Measurements from ENCODE around the gene KITLG. TPM values are rescaled to one million over a fixed set of nuclear protein-coding genes. Genes with fewer than 3 reads are reported as not detected.

KITLG gene
- total and polyA plus RNA-seq, 9 donors: 10.8 to 22.0 (median 13.7) TPM

DNA sequence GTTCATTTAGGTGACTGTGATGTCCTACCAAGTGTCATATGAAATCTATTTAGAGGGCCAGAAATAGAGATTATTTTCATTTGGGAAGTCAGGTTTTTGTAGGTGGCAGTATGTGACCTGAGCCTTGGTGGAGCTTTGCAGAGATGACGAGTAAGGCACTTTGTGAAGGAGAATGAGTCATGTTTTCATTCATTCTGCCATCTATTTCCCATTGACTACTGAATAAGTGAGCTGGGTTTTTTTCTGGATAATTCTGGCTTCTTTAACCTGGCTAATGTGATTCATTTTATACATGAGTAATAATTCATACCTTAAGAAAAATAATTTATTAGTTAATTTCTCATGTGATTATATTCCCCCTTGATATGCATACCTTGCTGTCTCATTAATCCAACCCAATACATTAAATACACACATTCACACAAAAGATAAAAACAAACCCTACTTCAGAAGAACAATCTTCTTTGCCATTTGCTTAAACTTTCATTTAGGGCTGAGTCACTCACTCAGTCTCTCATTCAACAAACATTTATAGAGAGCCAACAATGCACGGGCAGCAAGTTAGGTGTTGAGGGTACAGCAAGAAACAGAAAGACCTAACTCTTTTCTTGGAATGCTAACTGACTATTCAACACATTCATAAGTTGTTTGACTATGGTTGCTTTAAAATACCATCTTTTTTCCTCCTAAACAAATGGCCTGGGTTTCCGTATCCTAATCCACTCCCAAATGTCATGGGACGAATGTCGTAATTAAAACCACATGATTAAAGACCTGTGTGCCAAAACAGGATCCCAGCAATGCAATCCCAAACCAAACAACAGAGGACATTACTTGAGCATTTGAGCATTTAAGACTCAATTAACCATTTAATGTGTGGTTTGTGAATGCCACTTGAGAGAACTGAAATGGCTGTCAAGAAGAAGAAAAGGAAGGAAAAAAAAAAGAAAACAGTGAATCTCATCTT is 78.0 kb downstream of the KITLG start:
- H3K27ac ChIP-seq (ENCODE audit: low read length): no peak overlapping the region
- H3K9me3 ChIP-seq (replicated peaks; ENCODE audit: control insufficient read depth, low read depth, low read length): no peaks in the 10 kb centered on the region
- no peaks in the 10 kb centered on the region for H3K4me1 ChIP-seq (ENCODE audit: control insufficient read depth, insufficient read depth, low read length)
- H3K4me3 ChIP-seq (ENCODE audit: low read length): no peak overlapping the region
- H3K27me3 ChIP-seq (ENCODE audit: control insufficient read depth, insufficient read depth, low read length): no peaks in the 10 kb centered on the region
- no peaks in the 10 kb centered on the region for H3K36me3 ChIP-seq (ENCODE audit: control insufficient read depth, insufficient read depth, low read length)
- no CpG with 5 or more reads among the region's 5 CpGs for WGBS (ENCODE audit: insufficient coverage)
- DNase-seq: peak; percentile 66

DNA sequence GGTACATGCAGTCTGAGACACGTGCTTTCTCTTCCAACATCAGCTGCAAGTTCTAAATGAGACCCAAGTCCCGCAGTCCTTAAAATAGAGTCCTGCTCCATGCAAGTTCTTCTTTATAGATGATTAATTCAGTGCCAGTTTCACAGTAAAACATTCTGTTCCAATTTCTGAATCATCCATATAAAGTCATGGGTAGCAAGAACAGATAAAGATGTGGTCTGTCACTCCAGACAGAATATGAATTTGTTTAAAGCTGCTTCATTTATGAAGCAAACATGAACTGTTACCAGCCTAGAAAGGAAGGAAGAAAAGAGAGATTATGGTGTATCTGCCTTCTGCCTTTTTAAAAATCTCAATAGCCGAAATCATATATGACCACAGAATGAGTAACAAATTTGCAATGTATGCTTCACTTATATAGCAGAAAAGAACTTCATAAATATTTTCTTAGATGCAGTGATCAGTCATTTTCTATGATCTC is 83.3 kb downstream of the KITLG start:
- Histone ChIP-seq H3K4me1 (ENCODE audit: control insufficient read depth, insufficient read depth, low read length) (no peaks in the 10 kb centered on the region), H3K9me3 (replicated peaks; ENCODE audit: control insufficient read depth, low read depth, low read length) (no peaks in the 10 kb centered on the region), H3K27ac (ENCODE audit: low read length) (no peak overlapping the region), H3K27me3 (ENCODE audit: control insufficient read depth, insufficient read depth, low read length) (no peaks in the 10 kb centered on the region), H3K4me3 (ENCODE audit: low read length) (no peak overlapping the region), H3K36me3 (ENCODE audit: control insufficient read depth, insufficient read depth, low read length) (no peaks in the 10 kb centered on the region)
- DNase-seq: no peak
- no CpG with 5 or more reads among the region's 3 CpGs for WGBS (ENCODE audit: insufficient coverage)

DNA sequence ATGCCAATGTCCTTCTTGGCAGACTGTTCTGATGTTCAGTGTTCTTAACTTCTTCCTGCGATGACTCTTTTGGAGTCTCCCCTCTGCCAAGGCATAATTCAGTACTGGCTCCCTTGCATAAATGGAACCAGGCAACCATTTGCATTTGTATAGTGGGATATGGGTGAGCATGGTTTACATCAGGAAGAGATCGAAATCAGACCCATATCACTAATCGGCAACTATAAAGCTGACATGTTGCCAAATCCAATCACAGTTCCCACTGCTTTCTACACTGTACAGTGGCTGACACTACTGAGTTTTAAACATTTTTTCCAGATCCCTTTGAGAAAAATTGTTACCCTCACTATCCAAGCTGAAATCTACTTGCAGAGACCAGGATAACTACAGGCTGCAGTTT is 83.8 kb downstream of the KITLG start:
- Histone ChIP-seq H3K9me3 (replicated peaks; ENCODE audit: control insufficient read depth, low read depth, low read length) (no peaks in the 10 kb centered on the region), H3K27me3 (ENCODE audit: control insufficient read depth, insufficient read depth, low read length) (no peaks in the 10 kb centered on the region), H3K4me1 (ENCODE audit: control insufficient read depth, insufficient read depth, low read length) (no peaks in the 10 kb centered on the region), H3K4me3 (ENCODE audit: low read length) (no peak overlapping the region), H3K36me3 (ENCODE audit: control insufficient read depth, insufficient read depth, low read length) (no peaks in the 10 kb centered on the region), H3K27ac (ENCODE audit: low read length) (no peak overlapping the region)
- no peak for DNase-seq
- no CpG with 5 or more reads among the region's 3 CpGs for whole genome bisulfite sequencing (ENCODE audit: insufficient coverage)

DNA sequence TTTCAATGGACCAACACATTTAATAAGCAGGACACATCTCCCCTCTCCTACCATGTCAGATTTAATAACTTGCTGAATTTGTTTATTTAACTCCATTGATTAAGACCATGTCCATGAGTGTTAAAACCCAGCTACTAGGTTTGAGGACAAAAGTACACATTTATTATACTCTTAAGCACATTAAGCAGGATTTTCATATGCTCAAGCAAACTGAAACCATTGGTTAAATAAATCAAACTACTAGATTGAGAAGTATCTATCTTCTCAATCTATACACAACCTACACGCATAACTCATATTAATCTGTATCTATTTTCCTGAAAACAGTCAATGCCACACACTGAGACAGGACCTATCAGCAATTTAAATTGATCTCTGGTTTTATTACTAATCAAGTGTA is 85.2 kb downstream of the KITLG start:
- no peaks in the 10 kb centered on the region for H3K9me3 ChIP-seq (replicated peaks; ENCODE audit: control insufficient read depth, low read depth, low read length)
- no peaks in the 10 kb centered on the region for H3K27me3 ChIP-seq (ENCODE audit: control insufficient read depth, insufficient read depth, low read length)
- no peaks in the 10 kb centered on the region for H3K4me1 ChIP-seq (ENCODE audit: control insufficient read depth, insufficient read depth, low read length)
- WGBS (ENCODE audit: insufficient coverage): no CpG with 5 or more reads among the region's 1 CpG
- no peak for DNase-seq
- H3K36me3 ChIP-seq (ENCODE audit: control insufficient read depth, insufficient read depth, low read length): no peaks in the 10 kb centered on the region
- no peak overlapping the region for H3K4me3 ChIP-seq (ENCODE audit: low read length)
- no peak overlapping the region for H3K27ac ChIP-seq (ENCODE audit: low read length)

DNA sequence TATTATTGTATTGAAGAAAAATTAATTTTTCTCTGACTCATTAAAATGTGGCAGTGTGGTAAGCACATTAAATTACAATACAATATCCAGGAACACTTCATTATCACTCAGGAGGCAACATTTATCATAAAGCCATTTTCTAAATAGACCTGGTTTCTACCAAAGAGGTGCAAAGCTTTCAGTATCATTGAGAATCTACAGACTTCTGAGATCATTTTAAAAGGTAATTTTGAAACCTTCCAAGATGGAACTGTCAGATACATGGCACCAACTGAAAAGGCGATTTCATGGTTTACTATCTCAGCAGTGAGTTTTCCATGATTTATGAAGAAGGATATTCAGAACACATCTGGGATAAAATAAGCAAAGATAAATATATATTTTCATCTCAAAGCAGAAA is 85.8 kb downstream of the KITLG start:
- Histone ChIP-seq H3K4me3 (ENCODE audit: low read length) (no peak overlapping the region), H3K27me3 (ENCODE audit: control insufficient read depth, insufficient read depth, low read length) (no peaks in the 10 kb centered on the region), H3K27ac (ENCODE audit: low read length) (no peak overlapping the region), H3K4me1 (ENCODE audit: control insufficient read depth, insufficient read depth, low read length) (no peaks in the 10 kb centered on the region), H3K9me3 (replicated peaks; ENCODE audit: control insufficient read depth, low read depth, low read length) (no peaks in the 10 kb centered on the region), H3K36me3 (ENCODE audit: control insufficient read depth, insufficient read depth, low read length) (no peaks in the 10 kb centered on the region)
- no peak for DNase-seq
- no CpG with 5 or more reads among the region's 1 CpG for WGBS (ENCODE audit: insufficient coverage)

DNA sequence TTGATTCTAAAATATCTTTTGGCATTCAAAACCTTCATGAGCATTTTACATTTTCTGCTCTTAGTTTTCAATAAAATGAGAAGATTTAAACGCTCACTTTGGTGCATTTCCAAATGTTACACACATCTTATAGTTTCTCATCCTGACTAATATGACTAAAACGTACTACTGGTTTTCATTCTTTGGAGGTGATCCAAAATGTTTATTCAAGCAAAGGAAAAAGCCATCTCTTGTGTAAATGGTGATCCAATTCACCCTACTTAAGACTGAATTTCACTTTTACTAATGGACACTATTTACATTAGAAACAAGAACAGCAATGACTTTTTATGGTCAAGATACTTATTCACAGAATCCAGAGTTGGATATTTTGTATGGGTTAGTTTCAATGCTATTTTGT is 86.6 kb downstream of the KITLG start:
- no peaks in the 10 kb centered on the region for H3K36me3 ChIP-seq (ENCODE audit: control insufficient read depth, insufficient read depth, low read length)
- H3K27me3 ChIP-seq (ENCODE audit: control insufficient read depth, insufficient read depth, low read length): no peaks in the 10 kb centered on the region
- WGBS (ENCODE audit: insufficient coverage): no CpG with 5 or more reads among the region's 2 CpGs
- peak; percentile 54 for DNase-seq
- no peaks in the 10 kb centered on the region for H3K4me1 ChIP-seq (ENCODE audit: control insufficient read depth, insufficient read depth, low read length)
- no peak overlapping the region for H3K27ac ChIP-seq (ENCODE audit: low read length)
- no peaks in the 10 kb centered on the region for H3K9me3 ChIP-seq (replicated peaks; ENCODE audit: control insufficient read depth, low read depth, low read length)
- no peak overlapping the region for H3K4me3 ChIP-seq (ENCODE audit: low read length)

DNA sequence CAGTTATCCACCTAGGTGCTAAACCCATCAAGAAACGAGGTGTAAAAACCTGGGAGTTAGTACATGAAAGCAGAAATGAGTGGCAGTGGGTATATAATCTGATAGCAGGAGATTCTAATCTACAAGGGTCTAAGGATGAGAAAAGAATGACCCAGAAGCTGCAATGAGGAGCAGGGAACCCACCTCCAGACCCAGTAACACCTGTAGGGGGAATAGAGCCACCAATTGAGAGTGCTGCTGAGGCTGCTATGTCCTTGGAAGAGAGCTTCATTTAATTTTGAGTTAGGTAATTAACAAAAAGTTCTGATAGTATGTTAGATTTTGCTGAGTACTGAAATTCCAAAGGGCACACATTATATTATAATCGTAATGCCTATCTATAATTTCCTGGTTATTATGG is 89.8 kb downstream of the KITLG start:
- no CpG with 5 or more reads among the region's 2 CpGs for WGBS (ENCODE audit: insufficient coverage)
- Histone ChIP-seq H3K27ac (ENCODE audit: low read length) (no peak overlapping the region), H3K36me3 (ENCODE audit: control insufficient read depth, insufficient read depth, low read length) (no peaks in the 10 kb centered on the region), H3K4me3 (ENCODE audit: low read length) (no peak overlapping the region), H3K27me3 (ENCODE audit: control insufficient read depth, insufficient read depth, low read length) (no peaks in the 10 kb centered on the region), H3K4me1 (ENCODE audit: control insufficient read depth, insufficient read depth, low read length) (no peaks in the 10 kb centered on the region), H3K9me3 (replicated peaks; ENCODE audit: control insufficient read depth, low read depth, low read length) (no peaks in the 10 kb centered on the region)
- no peak for DNase-seq

DNA sequence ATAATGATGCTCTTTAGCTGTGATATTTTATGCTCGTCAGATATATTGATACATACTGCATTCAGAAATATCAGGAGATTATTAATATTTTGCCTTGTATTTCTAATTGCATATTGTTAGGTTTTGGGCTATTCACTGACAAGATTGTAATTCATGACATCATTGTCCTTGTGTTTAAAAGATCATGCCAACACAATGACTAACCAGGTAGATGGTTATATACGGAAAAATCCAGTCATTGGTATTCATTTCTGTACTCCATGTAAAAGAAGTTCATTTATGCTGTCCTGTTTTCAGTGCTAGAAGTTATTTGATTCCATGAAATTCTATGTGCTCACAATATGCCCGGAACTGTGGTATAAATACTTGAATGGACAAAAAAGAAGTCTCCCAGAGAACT is 107.5 kb downstream of the KITLG start:
- no CpG with 5 or more reads among the region's 3 CpGs for WGBS (ENCODE audit: insufficient coverage)

DNA sequence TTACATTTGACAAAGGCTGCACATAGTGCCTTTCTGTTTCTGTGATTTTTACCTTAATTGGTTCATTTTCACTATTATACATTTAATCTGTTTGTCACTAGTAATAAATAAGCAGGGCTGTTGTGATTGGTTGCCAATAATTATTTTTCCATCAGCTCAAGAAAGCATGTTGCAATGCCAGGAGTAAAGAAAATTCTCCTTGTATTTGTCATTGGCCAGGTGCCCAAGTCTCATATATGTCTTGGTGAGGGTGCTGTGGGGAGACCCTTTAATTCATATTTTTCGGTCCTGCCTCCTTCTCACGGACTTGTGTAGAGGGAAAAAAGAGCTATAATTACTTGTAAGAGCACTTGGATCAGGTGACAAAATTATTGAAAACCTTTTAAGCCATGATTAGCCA is 108.0 kb downstream of the KITLG start:
- WGBS (ENCODE audit: insufficient coverage): no CpG with 5 or more reads among the region's 2 CpGs
- Histone ChIP-seq H3K36me3 (ENCODE audit: control insufficient read depth, insufficient read depth, low read length) (no peaks in the 10 kb centered on the region), H3K4me3 (ENCODE audit: low read length) (no peak overlapping the region), H3K27me3 (ENCODE audit: control insufficient read depth, insufficient read depth, low read length) (no peaks in the 10 kb centered on the region), H3K4me1 (ENCODE audit: control insufficient read depth, insufficient read depth, low read length) (peaks cover 2% of the 10 kb centered on the region), H3K9me3 (replicated peaks; ENCODE audit: control insufficient read depth, low read depth, low read length) (no peaks in the 10 kb centered on the region), H3K27ac (ENCODE audit: low read length) (peak overlapping the region; percentile 15)
- peak; percentile 15 for DNase-seq

More for the DNA sequence above, 107.5 kb downstream of the KITLG start:
- Histone ChIP-seq H3K9me3 (replicated peaks; ENCODE audit: control insufficient read depth, low read depth, low read length) (no peaks in the 10 kb centered on the region), H3K4me1 (ENCODE audit: control insufficient read depth, insufficient read depth, low read length) (peaks cover 2% of the 10 kb centered on the region), H3K27me3 (ENCODE audit: control insufficient read depth, insufficient read depth, low read length) (no peaks in the 10 kb centered on the region), H3K4me3 (ENCODE audit: low read length) (no peak overlapping the region), H3K27ac (ENCODE audit: low read length) (no peak overlapping the region), H3K36me3 (ENCODE audit: control insufficient read depth, insufficient read depth, low read length) (no peaks in the 10 kb centered on the region)
- peak; percentile 25 for DNase-seq

DNA sequence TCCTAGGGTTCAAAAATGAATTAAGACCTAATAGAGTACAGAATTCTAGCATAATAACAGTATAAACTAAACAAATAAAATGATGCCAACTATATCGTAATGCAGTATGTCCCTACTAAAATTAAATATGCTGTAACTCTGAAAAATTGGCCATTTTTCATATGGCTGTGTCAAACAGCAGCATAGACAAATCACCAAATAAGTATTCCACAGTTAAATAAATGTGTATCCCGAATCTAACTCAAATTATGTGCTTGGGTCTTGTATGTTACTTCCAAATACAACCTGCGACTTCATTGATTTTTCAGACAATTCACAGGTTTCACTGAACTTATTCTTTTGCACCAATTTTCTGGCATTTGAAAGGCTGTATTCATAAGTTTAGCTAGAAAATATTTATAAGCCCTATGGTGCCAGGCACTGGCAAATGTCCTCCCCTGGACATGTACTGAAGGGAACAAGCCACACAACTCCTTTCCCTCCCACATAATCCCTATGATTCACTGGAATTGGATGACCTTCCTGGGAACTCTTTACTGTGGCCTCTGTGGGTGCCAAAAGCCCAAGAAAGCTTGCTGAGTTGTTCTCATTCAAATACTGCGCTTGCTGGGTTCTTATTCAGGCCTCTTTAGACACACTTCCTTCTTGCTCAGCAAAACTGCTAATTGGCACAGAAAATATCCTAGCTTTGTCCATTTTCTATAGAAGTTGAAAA is 108.8 kb downstream of the KITLG start:
- DNase-seq: peak; percentile 91

More for the DNA sequence above, 108.8 kb downstream of the KITLG start:
- Histone ChIP-seq H3K27me3 (ENCODE audit: control insufficient read depth, insufficient read depth, low read length) (no peaks in the 10 kb centered on the region), H3K4me3 (ENCODE audit: low read length) (no peak overlapping the region), H3K9me3 (replicated peaks; ENCODE audit: control insufficient read depth, low read depth, low read length) (no peaks in the 10 kb centered on the region), H3K4me1 (ENCODE audit: control insufficient read depth, insufficient read depth, low read length) (peaks cover 2% of the 10 kb centered on the region), H3K27ac (ENCODE audit: low read length) (no peak overlapping the region), H3K36me3 (ENCODE audit: control insufficient read depth, insufficient read depth, low read length) (no peaks in the 10 kb centered on the region)
- WGBS (ENCODE audit: insufficient coverage): no CpG with 5 or more reads among the region's 4 CpGs

Data from muscle of leg (tissue), 11 donors.